HepG2 (cell line): Measurements from ENCODE around the gene CHAF1A. TPM values are rescaled to one million over a fixed set of nuclear protein-coding genes. Genes with fewer than 3 reads are reported as not detected.

Source experiments
- ATAC-seq: fragments of 200-7000 bp; cut with Tn5 transposase; 3 replicates; pipeline ENCODE4 v1.9.1; 2020; ENCODE audit warnings: mild to moderate bottlenecking, moderate library complexity
- BruUV-seq: library from RNA; stranded (reverse); fragments of 400-500 nt; replicated peaks from 2 replicates; lab custom pipeline; 2021; lab: Mats Ljungman, UMichigan
- CTCF ChIA-PET: fragments of 300-600 bp; formaldehyde crosslinking; extraction: SDS; loops from one replicate; lab custom pipeline; 2021; ENCODE audit warnings: low total read pairs, inconsistent platforms, low intra/inter-chr PET ratio; lab: Yijun Ruan, JAX
- POLR2A ChIA-PET: fragments of 350-600 bp; sonication (Branson Sonifier 250); formaldehyde crosslinking; loops from one replicate; lab custom pipeline; 2020; ENCODE audit warnings: antibody characterized with exemption, inconsistent platforms; lab: Yijun Ruan, JAX
- DNase-seq: peaks from one replicate; pipeline ENCODE4 v3.0.0-alpha.2; 2015; ENCODE audit warnings: low spot score
- FAIRE-seq: peaks from 3 replicates; lab custom pipeline; 2011; peaks lifted over from hg19 to GRCh38; lab: Jason Lieb, UNC
- H2AFZ ChIP-seq: one replicate; pipeline ENCODE4 v1.6.1; 2011; ENCODE audit warnings: low read length, inconsistent platforms
- H3K27ac ChIP-seq: fragments of 300-600 bp; 3 replicates; pipeline ENCODE4 v1.8.0; 2011; ENCODE audit warnings: mixed run types, mild to moderate bottlenecking, mixed read lengths, low read length, inconsistent platforms; ENCODE audit not compliant: insufficient read depth; ENCODE audit errors: extremely low read length
- H3K27me3 ChIP-seq, 2 experiments: fragments of 200-600 bp in 1 of 2; 2 replicates in 1 of 2; 3 replicates in 1 of 2; pipeline versions ENCODE4 v1.6.0 to v1.8.0; 2011; ENCODE audit warnings: low read length in 2 of 2, mild to moderate bottlenecking in 2 of 2, moderate library complexity in 2 of 2, inconsistent platforms in 1 of 2; ENCODE audit not compliant: insufficient read depth in 2 of 2, control insufficient read depth in 1 of 2
- H3K36me3 ChIP-seq, 2 experiments: fragments of 200-600 bp in 1 of 2; replicated peaks in 1 of 2; 2 replicates in 1 of 2; 3 replicates in 1 of 2; pipeline versions ENCODE4 v1.5.1 to v1.8.0; 2011; ENCODE audit warnings: low read length in 2 of 2, inconsistent platforms in 1 of 2; ENCODE audit not compliant: insufficient read depth in 2 of 2, control insufficient read depth in 1 of 2
- H3K4me1 ChIP-seq: 2 replicates; pipeline ENCODE4 v1.5.1; 2012; ENCODE audit warnings: low read length, inconsistent platforms; ENCODE audit not compliant: insufficient read depth
- H3K4me2 ChIP-seq: 2 replicates; pipeline ENCODE4 v1.6.0; 2011; ENCODE audit warnings: low read depth, low read length, inconsistent platforms
- H3K4me3 ChIP-seq, 3 experiments: fragments of 200-600 bp in 1 of 3; sonication (generic), shearing (Covaris generic) in 1 of 3; replicated peaks in 1 of 3; 2 replicates each; pipeline ENCODE4 v1.5.1; 2011 to 2016; ENCODE audit warnings: low read length in 3 of 3, inconsistent platforms in 2 of 3, low read depth in 2 of 3, mild to moderate bottlenecking in 2 of 3, control low read depth in 1 of 3, mixed read lengths in 1 of 3; ENCODE audit not compliant: insufficient read depth in 1 of 3
- H3K79me2 ChIP-seq: one replicate; pipeline ENCODE4 v1.6.1; 2011; ENCODE audit warnings: low read length, inconsistent platforms; ENCODE audit not compliant: insufficient read depth
- H3K9ac ChIP-seq: 2 replicates; pipeline ENCODE4 v1.6.0; 2011; ENCODE audit warnings: mild to moderate bottlenecking, low read depth, low read length, inconsistent platforms; ENCODE audit not compliant: insufficient read depth
- H3K9me3 ChIP-seq: 2 replicates; pipeline ENCODE4 v1.5.1; 2012; ENCODE audit warnings: mild to moderate bottlenecking, low read length
- H4K20me1 ChIP-seq: 2 replicates; pipeline ENCODE4 v1.6.0; 2011; ENCODE audit warnings: inconsistent platforms, mild to moderate bottlenecking, low read length, moderate library complexity; ENCODE audit not compliant: insufficient read depth
- ATAD3A ChIP-seq: sonication (generic); formaldehyde crosslinking; IDR thresholded peaks from 2 replicates; pipeline ENCODE4 v1.4.0; 2020; ENCODE audit warnings: missing genetic modification reagents
- HNRNPK ChIP-seq: fragments of 200-400 bp; formaldehyde crosslinking; IDR thresholded peaks from 2 replicates; pipeline ENCODE4 v1.6.1; 2018; ENCODE audit warnings: low read length, low read depth, moderate library complexity, mild to moderate bottlenecking; ENCODE audit not compliant: poor library complexity, severe bottlenecking
- ZBTB3 ChIP-seq: sonication (generic); formaldehyde crosslinking; IDR thresholded peaks from 2 replicates; pipeline ENCODE4 v1.4.0; 2020; ENCODE audit warnings: low read depth, mild to moderate bottlenecking, moderate library complexity, missing genetic modification reagents, borderline replicate concordance
- ZBTB33 ChIP-seq: sonication (generic); formaldehyde crosslinking; IDR thresholded peaks from 2 replicates; pipeline ENCODE4 v1.4.0; 2020; ENCODE audit warnings: missing genetic modification reagents
- ZNF275 ChIP-seq: sonication (generic); formaldehyde crosslinking; IDR thresholded peaks from 2 replicates; pipeline ENCODE4 v1.8.0; 2022; ENCODE audit warnings: missing genetic modification reagents, mild to moderate bottlenecking, inconsistent platforms, borderline replicate concordance
- ZNF281 ChIP-seq: sonication (generic); formaldehyde crosslinking; IDR thresholded peaks from 2 replicates; pipeline ENCODE4 v1.4.0; 2020; ENCODE audit warnings: missing genetic modification reagents, borderline replicate concordance
- WGBS: methylation state at CpG from one replicate; pipeline ENCODE4 v1.1.6; 2017; ENCODE audit warnings: low lambda C conversion rate; 5-methylcytosine and 5-hydroxymethylcytosine counted together
- in situ Hi-C: cut with HindIII; loops from 2 replicates; pipeline ENCODE4 v1.10.0; 2017; ENCODE audit warnings: low pct_unique_long_range_greater_than_20kb; ENCODE audit not compliant: extremely low pct_ligation_motif_present
- intact Hi-C: fragments of 100-400 bp; cut with micrococcal nuclease; formaldehyde crosslinking; loops from one replicate; pipeline ENCODE4 v1.10.0; 2022; ENCODE audit not compliant: unreplicated experiment
- polyA plus RNA-seq, 8 experiments: library from polyadenylated mRNA; depleted of rRNA in 3 of 8; stranded (reverse) in 7 of 8; unstranded in 1 of 8; fragments of >200 nt; fragmentation: Illumina TruSeq in 4 of 8; extraction: Trizol in 4 of 8; gene quantifications; 2 replicates each; pipeline versions ENCODE4 v1.2.1 to v1.2.3, GENCODE V29; 2011 to 2016; ENCODE audit warnings: low read depth in 4 of 8, missing spikeins in 1 of 8, mixed read lengths in 1 of 8; ENCODE audit not compliant: insufficient read depth in 1 of 8
- total RNA-seq, 5 experiments: library from RNA; depleted of rRNA; stranded (reverse); fragments of >200 nt; fragmentation: Illumina TruSeq; extraction: Trizol; gene quantifications; 2 replicates each; pipeline ENCODE4 v1.2.3, GENCODE V29; 2016; ENCODE audit warnings: low read depth in 1 of 5

Gene CHAF1A
- total and polyA plus RNA-seq, 2 of the 13 experiments (the other 11 are each of a cell fraction or from before 2014, with no cell fraction given) = 11.0 to 34.8 TPM

- TF ChIP-seq HNRNPK (no peak), ZNF275 (CRISPR knock-in tag) (no peak), ZBTB3 (CRISPR knock-in tag) (no peak), ZNF281 (CRISPR knock-in tag) (no peak), ATAD3A (CRISPR knock-in tag) (no peak), ZBTB33 (CRISPR knock-in tag) (peak; percentile 17; the same call in 1 of the 2 replicates)
- Histone ChIP-seq H4K20me1 (no peaks in the 10 kb centered on the region), H3K27me3 (no peaks in the 10 kb centered on the region), H3K4me3 (no peak overlapping the region), H3K9me3 (no peaks in the 10 kb centered on the region), H3K27ac (peak overlapping the region; percentile 38), H3K9ac (0 out of 2 replicates have a peak overlapping the region, but pooled peaks have one; percentile 38), H2AFZ (no peak overlapping the region), H3K79me2 (peaks cover 40% of the 10 kb centered on the region), H3K36me3 (peaks cover 7 to 45% of the 10 kb centered on the region in 2 experiments), H3K4me2 (no peak overlapping the region), H3K4me1 (peaks cover 38% of the 10 kb centered on the region)
- ChIA-PET POLR2A (interaction anchor here (1.3 to 2.2 kb wide), 7 partner anchors 8 to 103 kb away, joined by 3 to 18 read pairs (median 6); partner anchors contain the start of genes CHAF1A, HDGFL2, MPND and PLIN4), CTCF (no interaction called here)
- DNase-seq (no peak), ATAC-seq (no peak), FAIRE-seq (no peak)
- intact Hi-C loops = no loop called here
- in situ Hi-C loops = no loop called here
- 91% methylated on average over 9 of the region's 9 CpGs for WGBS
- no TSS peak for BruUV-seq
These were observed 12.4 kb downstream of the CHAF1A start for GRCh38 chr19:4414800-4415321.
